Nasal cavity respiratory epithelium epithelial cell of viscerocranial mucosa (primary cell): ENCODE results near the gene SP7. TPM values are rescaled to one million over a fixed set of nuclear protein-coding genes. Genes with fewer than 3 reads are reported as not detected.

Experiments
- total RNA-seq: library from RNA; depleted of rRNA; stranded (reverse); fragments of >200 nt; gene quantifications from 2 replicates; pipeline ENCODE4 v1.2.3, GENCODE V29; 2014

The SP7 gene
- not detected in 2 replicates for total RNA-seq

DNA sequence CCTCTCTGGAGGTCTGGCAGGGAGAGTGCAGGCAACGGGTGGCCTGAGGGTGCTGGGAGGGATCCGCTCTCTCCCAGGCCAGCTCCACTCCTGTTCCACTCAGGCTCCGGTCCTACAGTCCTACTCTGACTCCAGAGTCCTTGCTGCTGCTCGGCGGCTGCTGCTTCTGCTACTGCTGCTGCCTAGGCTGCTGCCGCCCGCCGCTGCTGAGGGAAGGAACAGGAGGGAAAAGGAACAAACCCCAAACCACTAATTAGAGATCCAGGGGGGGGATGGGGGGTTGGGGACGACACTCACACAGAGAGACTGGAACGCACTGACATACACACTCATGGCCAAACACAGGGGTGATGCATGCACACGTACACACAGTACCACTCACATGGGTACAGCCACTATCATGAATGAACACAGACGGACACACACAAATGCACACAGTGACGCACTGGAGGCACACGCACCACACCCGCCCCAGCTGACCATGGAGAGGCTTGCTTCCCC is at the start of gene SP7:
SP7 (minus strand) TSS at position 174 of the 501 bp plus-strand sequence. CDS start 708 bp downstream, outside the sequence.

DNA sequence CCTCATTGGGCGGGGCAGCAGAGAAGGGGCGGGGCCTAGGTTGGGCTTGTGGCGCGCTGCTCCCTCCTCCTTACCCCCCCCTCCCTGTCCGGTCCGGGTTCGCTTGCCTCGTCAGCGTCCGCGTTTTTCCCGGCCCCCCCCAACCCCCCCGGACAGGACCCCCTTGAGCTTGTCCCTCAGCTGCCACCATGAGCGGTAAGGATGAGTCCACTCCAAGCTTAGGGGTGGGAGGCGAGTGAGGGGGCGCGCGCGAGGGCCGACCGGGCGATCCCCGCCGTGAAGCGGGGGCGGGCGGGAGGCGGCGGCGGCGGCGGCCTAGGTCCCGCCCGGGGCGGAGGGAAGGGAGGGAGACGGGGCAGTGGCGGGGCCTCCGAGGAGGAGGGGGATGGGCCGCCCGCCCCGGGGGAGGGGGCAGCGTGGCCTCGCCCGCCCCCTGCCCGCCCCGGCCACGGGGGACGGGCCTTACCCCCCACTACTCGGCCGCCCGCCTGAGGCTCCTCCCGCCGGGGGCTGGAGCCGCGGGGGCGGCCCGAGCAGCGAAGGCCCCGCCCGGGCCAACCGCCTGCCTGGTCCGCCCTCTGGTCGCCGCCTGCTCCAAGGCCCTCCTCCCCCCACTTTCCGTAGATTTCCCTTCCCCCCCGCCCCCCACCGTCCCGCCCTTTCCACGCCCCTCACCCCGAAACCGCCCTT is 44.1 kb upstream of the SP7 start, which contains the start of gene SP1:
SP1 (plus strand) TSS at position 73 of the 690 bp plus-strand sequence; CDS start at position 189, 116 bp downstream.

DNA sequence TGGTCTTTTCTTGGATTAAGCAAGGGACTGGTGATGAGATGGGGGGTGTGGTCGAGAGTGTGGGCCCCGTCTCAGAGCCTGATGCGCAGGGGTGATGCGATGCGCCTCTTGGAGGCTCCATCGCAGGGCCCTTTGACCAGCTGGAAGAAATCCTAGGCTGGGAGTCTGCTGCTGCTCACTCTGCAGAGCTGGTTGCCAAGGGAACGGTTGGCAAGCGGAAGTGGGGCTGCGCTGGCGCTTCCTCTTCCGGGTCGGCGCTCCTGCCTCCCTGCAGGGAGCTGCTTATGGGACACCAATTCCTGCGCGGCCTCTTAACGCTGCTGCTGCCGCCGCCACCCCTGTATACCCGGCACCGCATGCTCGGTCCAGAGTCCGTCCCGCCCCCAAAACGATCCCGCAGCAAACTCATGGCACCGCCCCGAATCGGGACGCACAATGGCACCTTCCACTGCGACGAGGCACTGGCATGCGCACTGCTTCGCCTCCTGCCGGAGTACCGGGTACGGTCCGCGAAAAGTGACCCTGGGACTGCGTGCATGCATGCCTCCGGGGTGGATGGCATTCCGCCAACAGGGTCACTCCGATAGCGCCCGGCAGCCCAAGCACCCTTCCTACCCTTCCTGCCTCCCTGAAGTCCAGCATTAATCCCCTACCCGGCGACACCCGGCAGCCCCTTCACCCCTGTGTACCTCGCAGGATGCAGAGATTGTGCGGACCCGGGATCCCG is 36.5 kb downstream of the SP7 start, which contains the start of gene MYG1:
MYG1 (plus strand) TSS at position 242 of the 727 bp plus-strand sequence; CDS start at position 285, 43 bp downstream.

GRCh38 chr12:53295070-53295890 is 40.9 kb downstream of the SP7 start, which contains the start of gene PFDN5:
Gene PFDN5, plus strand, starts transcription at chr12:53295542. Its CDS starts 26 bp downstream, at chr12:53295568.

Other genes with a start within 250 kb of the SP7 start
- gene IGFBP6, start 238.7 kb downstream of the SP7 start, total RNA-seq, result 18.2 and 108 TPM in 2 replicates
- not detected in 2 replicates for gene SOAT2, start 232.9 kb downstream of the SP7 start, total RNA-seq
- 13.3 and 20.4 TPM in 2 replicates for gene ZNF740, start 155.6 kb downstream of the SP7 start, total RNA-seq
- gene CSAD, start 155.4 kb downstream of the SP7 start, total RNA-seq, result 5.5 and 12.0 TPM in 2 replicates
- gene ITGB7, start 129.1 kb downstream of the SP7 start, total RNA-seq, result 2.6 and 3.1 TPM in 2 replicates
- gene RARG, start 104.1 kb downstream of the SP7 start, total RNA-seq, result 33.2 and 96.8 TPM in 2 replicates
- 0.34 and 1.1 TPM in 2 replicates for gene ESPL1, start 68.1 kb downstream of the SP7 start, total RNA-seq
- gene PFDN5, start 40.8 kb downstream of the SP7 start, total RNA-seq, result 191 and 243 TPM in 2 replicates
- 21.0 and 28.4 TPM in 2 replicates for gene MYG1, start 36.7 kb downstream of the SP7 start, total RNA-seq
- 25.3 and 32.5 TPM in 2 replicates for gene AAAS, start 14.7 kb downstream of the SP7 start, total RNA-seq
- gene SP1, start 43.8 kb upstream of the SP7 start, total RNA-seq, result 41.0 and 50.3 TPM in 2 replicates
- gene AMHR2, start 87.5 kb upstream of the SP7 start, total RNA-seq, result not detected in 2 replicates
- gene PRR13, start 105.4 kb upstream of the SP7 start, total RNA-seq, result 24.5 and 41.0 TPM in 2 replicates
- 193 and 385 TPM in 2 replicates for gene PCBP2, start 115.7 kb upstream of the SP7 start, total RNA-seq
- 1.7 and 7.0 TPM in 2 replicates for gene MAP3K12, start 163.1 kb upstream of the SP7 start, total RNA-seq
- 26.8 and 27.3 TPM in 2 replicates for gene TARBP2, start 164.9 kb upstream of the SP7 start, total RNA-seq
- gene NPFF, start 171.1 kb upstream of the SP7 start, total RNA-seq, result not detected in 2 replicates